Embryonic facial prominence (tissue), 1 donor: Measurements from ENCODE around the gene SORT1.

Experiments
- DNase-seq: peaks from one replicate; pipeline ENCODE4 v3.0.0-alpha.2; 2016; ENCODE audit errors: extremely low spot score

The SORT1 gene

DNA sequence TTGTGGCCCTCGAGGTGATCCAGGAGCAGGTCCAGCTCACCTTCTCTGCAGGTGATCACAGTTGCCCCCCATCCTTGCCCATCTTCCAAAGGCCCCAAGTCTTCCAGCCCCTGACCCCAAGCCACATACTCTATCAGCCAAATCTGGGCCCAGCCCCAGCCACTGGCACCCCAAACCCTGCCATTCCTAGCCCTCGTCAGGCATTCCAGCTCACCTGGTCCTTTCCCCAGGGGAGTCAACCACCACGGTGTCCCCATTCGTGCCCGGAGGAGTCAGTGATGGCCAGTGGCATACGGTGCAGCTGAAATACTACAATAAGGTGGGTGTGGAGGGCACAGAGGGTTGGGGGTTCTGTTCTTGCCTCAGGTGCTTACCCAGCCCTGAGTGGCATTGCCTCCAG is 136.1 kb downstream of the SORT1 start:
- no peak for DNase-seq

DNA sequence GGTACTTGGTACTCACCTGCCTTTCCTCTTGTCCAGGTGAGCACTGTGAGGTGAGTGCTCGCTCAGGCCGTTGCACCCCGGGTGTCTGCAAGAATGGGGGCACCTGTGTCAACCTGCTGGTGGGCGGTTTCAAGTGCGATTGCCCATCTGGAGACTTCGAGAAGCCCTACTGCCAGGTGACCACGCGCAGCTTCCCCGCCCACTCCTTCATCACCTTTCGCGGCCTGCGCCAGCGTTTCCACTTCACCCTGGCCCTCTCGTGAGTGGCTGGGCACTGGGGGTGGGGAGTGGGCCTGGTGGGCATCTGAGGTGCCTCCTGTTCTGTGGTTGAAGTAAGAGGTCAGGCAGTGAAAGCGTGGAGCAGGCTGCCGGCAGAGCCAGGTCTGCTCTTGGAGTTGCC is 136.7 kb downstream of the SORT1 start:
- no peak for DNase-seq

DNA sequence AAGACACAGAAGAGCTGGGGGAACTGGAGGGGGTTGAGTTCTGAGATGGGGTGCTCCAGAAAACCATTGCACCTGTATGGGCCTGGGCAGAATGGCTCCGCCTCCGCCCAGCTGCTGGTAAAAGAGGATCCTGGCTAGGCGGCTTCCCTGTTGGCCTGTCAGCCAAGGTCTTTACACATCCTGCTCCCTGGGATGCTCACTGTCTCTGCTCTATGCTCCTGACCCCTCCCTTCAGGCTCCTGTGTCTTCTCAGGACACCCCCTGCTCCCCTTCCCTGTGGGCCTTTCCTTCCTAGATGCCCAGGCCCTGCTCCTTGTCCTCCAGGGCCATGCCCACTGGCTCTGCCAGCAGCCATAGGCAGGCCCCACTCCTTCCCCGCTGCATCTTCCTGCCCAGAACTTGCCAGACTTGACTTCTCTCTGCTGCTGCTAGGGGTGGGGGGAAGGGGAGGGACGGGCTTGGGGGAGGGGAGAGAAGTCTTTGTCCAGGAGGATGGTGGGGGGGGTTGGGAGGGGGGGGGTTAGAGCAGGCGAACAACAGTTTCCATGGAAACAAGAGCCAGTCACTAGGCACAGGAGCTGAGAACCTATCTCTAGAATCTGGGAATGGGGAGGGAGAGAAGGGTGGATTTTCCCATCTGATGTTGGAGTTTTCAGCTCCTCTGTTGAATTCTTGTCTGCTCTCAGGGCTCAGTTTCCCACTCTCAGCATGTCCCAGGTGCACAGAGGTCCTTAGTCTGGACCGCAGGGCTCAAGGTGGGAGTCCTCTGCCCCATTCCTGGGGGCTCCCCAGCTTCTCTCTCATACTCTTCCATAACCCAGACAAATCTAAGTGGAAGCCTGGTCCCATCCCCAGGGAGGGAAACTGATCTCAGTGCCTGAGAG is 137.8 kb downstream of the SORT1 start:
- DNase-seq = no peak
